GM23338 (cell line): Measurements from ENCODE around the gene PRCC. TPM values are rescaled to one million over a fixed set of nuclear protein-coding genes. Genes with fewer than 3 reads are reported as not detected.

Source experiments
- ATAC-seq: fragments of 200-7000 bp; cut with Tn5 transposase; 3 replicates; pipeline ENCODE4 v1.9.1; 2020
- DNase-seq: peaks from one replicate; pipeline ENCODE4 v3.0.0-alpha.2; 2015; ENCODE audit warnings: low spot score
- H2AFZ ChIP-seq: fragments of 200-600 bp; sonication (generic); 2 replicates; pipeline ENCODE4 v1.8.0; 2016; ENCODE audit warnings: antibody characterized with exemption, mild to moderate bottlenecking, moderate library complexity
- H3F3A ChIP-seq: fragments of 200-600 bp; sonication (generic); replicated peaks from 2 replicates; pipeline ENCODE4 v1.8.0; 2017; ENCODE audit warnings: antibody characterized with exemption, mixed run types, low read depth
- H3K27ac ChIP-seq: fragments of 200-600 bp; sonication (generic); 2 replicates; pipeline ENCODE4 v1.6.1; 2016; ENCODE audit warnings: low read depth
- H3K27me3 ChIP-seq: fragments of 200-600 bp; sonication (generic); 2 replicates; pipeline ENCODE4 v1.8.0; 2016; ENCODE audit warnings: mild to moderate bottlenecking, mixed run types, moderate library complexity; ENCODE audit not compliant: insufficient read depth
- H3K36me3 ChIP-seq: fragments of 200-600 bp; sonication (generic); 2 replicates; pipeline ENCODE4 v1.8.0; 2016; ENCODE audit warnings: mild to moderate bottlenecking; ENCODE audit not compliant: insufficient read depth
- H3K4me1 ChIP-seq: fragments of 200-600 bp; sonication (generic); 2 replicates; pipeline ENCODE4 v1.8.0; 2016; ENCODE audit warnings: mild to moderate bottlenecking, moderate library complexity; ENCODE audit not compliant: insufficient read depth
- H3K4me2 ChIP-seq: fragments of 200-600 bp; sonication (generic); 2 replicates; pipeline ENCODE4 v1.7.1; 2017; ENCODE audit warnings: mixed run types
- H3K4me3 ChIP-seq: fragments of 200-600 bp; sonication (generic); 2 replicates; pipeline ENCODE4 v1.6.1; 2016; ENCODE audit warnings: mixed run types
- H3K79me2 ChIP-seq: fragments of 200-600 bp; sonication (generic); replicated peaks from 2 replicates; pipeline ENCODE4 v1.8.0; 2017; ENCODE audit warnings: mild to moderate bottlenecking; ENCODE audit not compliant: insufficient read depth
- H3K9me2 ChIP-seq: fragments of 200-600 bp; sonication (generic); 2 replicates; pipeline ENCODE4 v1.8.0; 2017; ENCODE audit not compliant: insufficient read depth
- H4K20me1 ChIP-seq: fragments of 200-600 bp; sonication (generic); replicated peaks from 2 replicates; pipeline ENCODE4 v1.8.0; 2017; ENCODE audit warnings: mild to moderate bottlenecking; ENCODE audit not compliant: insufficient read depth
- H3K27ac Mint-ChIP-seq: 2 replicates; pipeline ENCODE4 v1.8.0; 2020; ENCODE audit warnings: inconsistent platforms, mild to moderate bottlenecking, moderate library complexity, mixed read lengths
- H3K27me3 Mint-ChIP-seq: 3 replicates; pipeline ENCODE4 v1.8.0; 2022; ENCODE audit warnings: low read depth, mild to moderate bottlenecking, moderate library complexity, mixed read lengths, inconsistent platforms; ENCODE audit not compliant: insufficient read depth, poor library complexity
- H3K36me3 Mint-ChIP-seq: 3 replicates; pipeline ENCODE4 v1.8.0; 2021; ENCODE audit warnings: low read depth, mild to moderate bottlenecking, inconsistent platforms, moderate library complexity, mixed read lengths
- H3K4me1 Mint-ChIP-seq: 3 replicates; pipeline ENCODE4 v1.8.0; 2020; ENCODE audit warnings: mild to moderate bottlenecking, inconsistent platforms, mixed read lengths
- H3K4me3 Mint-ChIP-seq: 3 replicates; pipeline ENCODE4 v1.8.0; 2021; ENCODE audit warnings: moderate library complexity, mild to moderate bottlenecking, inconsistent platforms, mixed read lengths
- H3K9me3 Mint-ChIP-seq: 3 replicates; pipeline ENCODE4 v1.8.0; 2020; ENCODE audit warnings: moderate library complexity, mild to moderate bottlenecking, inconsistent platforms, mixed read lengths
- CREB1 ChIP-seq: fragments of 250-450 bp; sonication (Bioruptor Pico); IDR thresholded peaks from 2 replicates; pipeline ENCODE4 v1.5.0; 2020; ENCODE audit warnings: low read depth, mild to moderate bottlenecking, moderate library complexity
- EZH2 ChIP-seq: fragments of 200-600 bp; sonication (generic); IDR thresholded peaks from one replicate; pipeline ENCODE4 v1.8.0; 2017; ENCODE audit warnings: antibody characterized with exemption, mild to moderate bottlenecking, low read depth; ENCODE audit not compliant: unreplicated experiment
- EZH2phosphoT487 ChIP-seq: fragments of 200-600 bp; sonication (generic); IDR thresholded peaks from one replicate; pipeline ENCODE4 v1.8.1; 2018; ENCODE audit warnings: antibody characterized with exemption; ENCODE audit not compliant: unreplicated experiment
- JUNB ChIP-seq: IDR thresholded peaks from one replicate; pipeline ENCODE4 v1.6.1; 2016; ENCODE audit warnings: antibody characterized with exemption; ENCODE audit not compliant: unreplicated experiment
- NANOG ChIP-seq: IDR thresholded peaks from 2 replicates; pipeline ENCODE4 v1.6.1; 2016; ENCODE audit warnings: antibody characterized with exemption, borderline replicate concordance
- POLR2AphosphoS5 ChIP-seq: IDR thresholded peaks from 2 replicates; pipeline ENCODE4 v1.6.1; 2016; ENCODE audit warnings: antibody characterized with exemption, low read depth
- STAT1 ChIP-seq: IDR thresholded peaks from one replicate; pipeline ENCODE4 v1.6.1; 2016; ENCODE audit warnings: antibody characterized with exemption; ENCODE audit not compliant: unreplicated experiment
- ZNF114 ChIP-seq: fragments of 250-450 bp; sonication (Bioruptor Pico); IDR thresholded peaks from 2 replicates; pipeline ENCODE4 v1.5.0; 2020; ENCODE audit warnings: mild to moderate bottlenecking, moderate library complexity
- ZNF331 ChIP-seq: fragments of 250-450 bp; sonication (Bioruptor Pico); IDR thresholded peaks from 2 replicates; pipeline ENCODE4 v1.5.0; 2020; ENCODE audit warnings: low read depth, mild to moderate bottlenecking, moderate library complexity
- polyA plus RNA-seq: library from polyadenylated mRNA; unstranded; fragments of >200 nt; fragmentation: Nextera tagmentation; extraction: Ambion mirVana; gene quantifications from 2 replicates; pipeline ENCODE4 v1.2.1, GENCODE V29; 2016
- total RNA-seq: library from RNA; depleted of rRNA; stranded (reverse); fragments of >200 nt; shearing (Covaris generic); gene quantifications from 2 replicates; pipeline ENCODE4 v1.2.3, GENCODE V29; 2014
- TF ChIP-seq, protein P1 (sequence below), 2 experiments: fragments of 200-600 bp in 1 of 2; sonication (generic) in 1 of 2; conservative IDR thresholded peaks; 2 replicates each; pipeline versions ENCODE4 v1.5.1 to v1.6.1; 2016 to 2017; ENCODE audit warnings: antibody characterized with exemption in 2 of 2, low read depth in 2 of 2, mild to moderate bottlenecking in 2 of 2, moderate library complexity in 1 of 2
- TF ChIP-seq, protein P2 (sequence below): fragments of 250-450 bp; sonication (Bioruptor Pico); IDR thresholded peaks from 2 replicates; pipeline ENCODE4 v1.5.0; 2020; ENCODE audit warnings: mild to moderate bottlenecking, moderate library complexity
- TF ChIP-seq, protein P3 (sequence below): IDR thresholded peaks from 2 replicates; pipeline ENCODE4 v1.6.1; 2016; ENCODE audit warnings: antibody characterized with exemption
- TF ChIP-seq, protein P4 (sequence below): IDR thresholded peaks from one replicate; pipeline ENCODE4 v1.6.1; 2018; ENCODE audit warnings: antibody characterized with exemption; ENCODE audit not compliant: unreplicated experiment

The PRCC gene
- total and polyA plus RNA-seq, 2 experiments from 2014 or later = 66.2 to 72.9 TPM

DNA sequence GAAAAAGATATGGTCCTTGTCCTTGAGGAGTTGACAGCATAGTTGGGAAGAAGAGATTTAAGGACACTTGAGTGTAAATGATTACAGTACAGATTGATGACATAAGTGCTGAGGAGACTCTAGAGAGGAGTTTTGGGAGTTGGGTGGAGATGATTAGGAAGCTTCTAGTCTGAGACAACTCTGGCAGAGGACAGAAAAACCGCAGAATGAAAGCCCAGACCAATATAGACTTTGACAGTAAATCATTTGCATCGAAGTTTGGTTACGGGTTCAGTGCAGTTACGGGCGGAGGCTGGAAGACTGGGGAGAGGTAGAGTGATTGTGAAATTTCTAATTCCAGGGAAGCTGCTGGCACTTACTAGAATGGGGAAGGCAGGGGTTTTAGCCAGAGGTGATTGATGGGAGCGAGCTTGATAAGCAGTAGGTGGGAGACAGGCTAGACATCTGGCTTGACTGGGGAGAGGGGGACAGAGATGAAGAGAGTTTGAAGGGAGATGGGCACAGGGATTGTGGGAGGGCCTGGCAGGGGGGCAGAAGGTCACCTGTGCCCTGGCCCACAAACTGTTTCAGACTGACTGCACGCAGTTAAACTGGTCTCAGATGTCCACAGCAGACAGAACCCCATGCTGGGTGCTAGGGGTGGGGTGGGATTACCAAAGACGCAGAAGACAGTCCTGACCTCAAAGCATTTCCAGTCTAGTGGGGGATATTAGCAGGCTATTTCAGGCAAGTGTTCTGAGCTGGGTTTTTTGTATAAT, 29.2 kb downstream of the PRCC start:
- no peaks in the 10 kb centered on the region for H3K4me1 ChIP-seq
- no peaks in the 10 kb centered on the region; the same call in 1 of the 2 replicates for H3K79me2 ChIP-seq
- no peak overlapping the region for H3K27ac Mint-ChIP-seq
- no peak for ATAC-seq
- no peak overlapping the region for H2AFZ ChIP-seq
- no peak overlapping the region for H3K4me3 ChIP-seq
- peaks cover 25% of the 10 kb centered on the region for H4K20me1 ChIP-seq
- no peak overlapping the region for H3K4me3 Mint-ChIP-seq
- H3F3A ChIP-seq = peaks cover 36% of the 10 kb centered on the region
- peaks cover 52% of the 10 kb centered on the region for H3K36me3 ChIP-seq
- H3K27me3 Mint-ChIP-seq = peaks cover 2% of the 10 kb centered on the region
- H3K27ac ChIP-seq = no peak overlapping the region
- peaks cover 90% of the 10 kb centered on the region for H3K36me3 Mint-ChIP-seq
- H3K4me2 ChIP-seq = no peak overlapping the region
- no peaks in the 10 kb centered on the region for H3K27me3 ChIP-seq
- DNase-seq = no peak
- H3K4me1 Mint-ChIP-seq = no peaks in the 10 kb centered on the region
- no peaks in the 10 kb centered on the region for H3K9me2 ChIP-seq
- no peaks in the 10 kb centered on the region for H3K9me3 Mint-ChIP-seq
- TF ChIP-seq, protein P1, sequence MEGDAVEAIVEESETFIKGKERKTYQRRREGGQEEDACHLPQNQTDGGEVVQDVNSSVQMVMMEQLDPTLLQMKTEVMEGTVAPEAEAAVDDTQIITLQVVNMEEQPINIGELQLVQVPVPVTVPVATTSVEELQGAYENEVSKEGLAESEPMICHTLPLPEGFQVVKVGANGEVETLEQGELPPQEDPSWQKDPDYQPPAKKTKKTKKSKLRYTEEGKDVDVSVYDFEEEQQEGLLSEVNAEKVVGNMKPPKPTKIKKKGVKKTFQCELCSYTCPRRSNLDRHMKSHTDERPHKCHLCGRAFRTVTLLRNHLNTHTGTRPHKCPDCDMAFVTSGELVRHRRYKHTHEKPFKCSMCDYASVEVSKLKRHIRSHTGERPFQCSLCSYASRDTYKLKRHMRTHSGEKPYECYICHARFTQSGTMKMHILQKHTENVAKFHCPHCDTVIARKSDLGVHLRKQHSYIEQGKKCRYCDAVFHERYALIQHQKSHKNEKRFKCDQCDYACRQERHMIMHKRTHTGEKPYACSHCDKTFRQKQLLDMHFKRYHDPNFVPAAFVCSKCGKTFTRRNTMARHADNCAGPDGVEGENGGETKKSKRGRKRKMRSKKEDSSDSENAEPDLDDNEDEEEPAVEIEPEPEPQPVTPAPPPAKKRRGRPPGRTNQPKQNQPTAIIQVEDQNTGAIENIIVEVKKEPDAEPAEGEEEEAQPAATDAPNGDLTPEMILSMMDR (conservative IDR thresholded peaks at IDR 0.05; ENCODE audit: low read depth in 2 of 2) = no peak
- no peak for TF ChIP-seq EZH2
- TF ChIP-seq, protein P2, sequence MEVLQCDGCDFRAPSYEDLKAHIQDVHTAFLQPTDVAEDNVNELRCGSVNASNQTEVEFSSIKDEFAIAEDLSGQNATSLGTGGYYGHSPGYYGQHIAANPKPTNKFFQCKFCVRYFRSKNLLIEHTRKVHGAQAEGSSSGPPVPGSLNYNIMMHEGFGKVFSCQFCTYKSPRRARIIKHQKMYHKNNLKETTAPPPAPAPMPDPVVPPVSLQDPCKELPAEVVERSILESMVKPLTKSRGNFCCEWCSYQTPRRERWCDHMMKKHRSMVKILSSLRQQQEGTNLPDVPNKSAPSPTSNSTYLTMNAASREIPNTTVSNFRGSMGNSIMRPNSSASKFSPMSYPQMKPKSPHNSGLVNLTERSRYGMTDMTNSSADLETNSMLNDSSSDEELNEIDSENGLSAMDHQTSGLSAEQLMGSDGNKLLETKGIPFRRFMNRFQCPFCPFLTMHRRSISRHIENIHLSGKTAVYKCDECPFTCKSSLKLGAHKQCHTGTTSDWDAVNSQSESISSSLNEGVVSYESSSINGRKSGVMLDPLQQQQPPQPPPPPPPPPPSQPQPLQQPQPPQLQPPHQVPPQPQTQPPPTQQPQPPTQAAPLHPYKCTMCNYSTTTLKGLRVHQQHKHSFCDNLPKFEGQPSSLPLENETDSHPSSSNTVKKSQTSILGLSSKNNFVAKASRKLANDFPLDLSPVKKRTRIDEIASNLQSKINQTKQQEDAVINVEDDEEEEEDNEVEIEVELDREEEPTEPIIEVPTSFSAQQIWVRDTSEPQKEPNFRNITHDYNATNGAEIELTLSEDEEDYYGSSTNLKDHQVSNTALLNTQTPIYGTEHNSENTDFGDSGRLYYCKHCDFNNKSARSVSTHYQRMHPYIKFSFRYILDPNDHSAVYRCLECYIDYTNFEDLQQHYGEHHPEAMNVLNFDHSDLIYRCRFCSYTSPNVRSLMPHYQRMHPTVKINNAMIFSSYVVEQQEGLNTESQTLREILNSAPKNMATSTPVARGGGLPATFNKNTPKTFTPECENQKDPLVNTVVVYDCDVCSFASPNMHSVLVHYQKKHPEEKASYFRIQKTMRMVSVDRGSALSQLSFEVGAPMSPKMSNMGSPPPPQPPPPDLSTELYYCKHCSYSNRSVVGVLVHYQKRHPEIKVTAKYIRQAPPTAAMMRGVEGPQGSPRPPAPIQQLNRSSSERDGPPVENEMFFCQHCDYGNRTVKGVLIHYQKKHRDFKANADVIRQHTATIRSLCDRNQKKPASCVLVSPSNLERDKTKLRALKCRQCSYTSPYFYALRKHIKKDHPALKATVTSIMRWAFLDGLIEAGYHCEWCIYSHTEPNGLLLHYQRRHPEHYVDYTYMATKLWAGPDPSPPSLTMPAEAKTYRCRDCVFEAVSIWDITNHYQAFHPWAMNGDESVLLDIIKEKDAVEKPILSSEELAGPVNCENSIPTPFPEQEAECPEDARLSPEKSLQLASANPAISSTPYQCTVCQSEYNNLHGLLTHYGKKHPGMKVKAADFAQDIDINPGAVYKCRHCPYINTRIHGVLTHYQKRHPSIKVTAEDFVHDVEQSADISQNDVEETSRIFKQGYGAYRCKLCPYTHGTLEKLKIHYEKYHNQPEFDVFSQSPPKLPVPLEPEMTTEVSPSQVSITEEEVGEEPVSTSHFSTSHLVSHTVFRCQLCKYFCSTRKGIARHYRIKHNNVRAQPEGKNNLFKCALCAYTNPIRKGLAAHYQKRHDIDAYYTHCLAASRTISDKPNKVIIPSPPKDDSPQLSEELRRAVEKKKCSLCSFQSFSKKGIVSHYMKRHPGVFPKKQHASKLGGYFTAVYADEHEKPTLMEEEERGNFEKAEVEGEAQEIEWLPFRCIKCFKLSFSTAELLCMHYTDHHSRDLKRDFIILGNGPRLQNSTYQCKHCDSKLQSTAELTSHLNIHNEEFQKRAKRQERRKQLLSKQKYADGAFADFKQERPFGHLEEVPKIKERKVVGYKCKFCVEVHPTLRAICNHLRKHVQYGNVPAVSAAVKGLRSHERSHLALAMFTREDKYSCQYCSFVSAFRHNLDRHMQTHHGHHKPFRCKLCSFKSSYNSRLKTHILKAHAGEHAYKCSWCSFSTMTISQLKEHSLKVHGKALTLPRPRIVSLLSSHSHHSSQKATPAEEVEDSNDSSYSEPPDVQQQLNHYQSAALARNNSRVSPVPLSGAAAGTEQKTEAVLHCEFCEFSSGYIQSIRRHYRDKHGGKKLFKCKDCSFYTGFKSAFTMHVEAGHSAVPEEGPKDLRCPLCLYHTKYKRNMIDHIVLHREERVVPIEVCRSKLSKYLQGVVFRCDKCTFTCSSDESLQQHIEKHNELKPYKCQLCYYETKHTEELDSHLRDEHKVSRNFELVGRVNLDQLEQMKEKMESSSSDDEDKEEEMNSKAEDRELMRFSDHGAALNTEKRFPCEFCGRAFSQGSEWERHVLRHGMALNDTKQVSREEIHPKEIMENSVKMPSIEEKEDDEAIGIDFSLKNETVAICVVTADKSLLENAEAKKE (CRISPR knock-in tag) = no peak
- no peak for TF ChIP-seq JUNB
- TF ChIP-seq, protein P3, sequence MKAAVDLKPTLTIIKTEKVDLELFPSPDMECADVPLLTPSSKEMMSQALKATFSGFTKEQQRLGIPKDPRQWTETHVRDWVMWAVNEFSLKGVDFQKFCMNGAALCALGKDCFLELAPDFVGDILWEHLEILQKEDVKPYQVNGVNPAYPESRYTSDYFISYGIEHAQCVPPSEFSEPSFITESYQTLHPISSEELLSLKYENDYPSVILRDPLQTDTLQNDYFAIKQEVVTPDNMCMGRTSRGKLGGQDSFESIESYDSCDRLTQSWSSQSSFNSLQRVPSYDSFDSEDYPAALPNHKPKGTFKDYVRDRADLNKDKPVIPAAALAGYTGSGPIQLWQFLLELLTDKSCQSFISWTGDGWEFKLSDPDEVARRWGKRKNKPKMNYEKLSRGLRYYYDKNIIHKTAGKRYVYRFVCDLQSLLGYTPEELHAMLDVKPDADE = no peak
- TF ChIP-seq EZH2phosphoT487 = no peak
- TF ChIP-seq ZNF114 = no peak
- TF ChIP-seq, protein P4, sequence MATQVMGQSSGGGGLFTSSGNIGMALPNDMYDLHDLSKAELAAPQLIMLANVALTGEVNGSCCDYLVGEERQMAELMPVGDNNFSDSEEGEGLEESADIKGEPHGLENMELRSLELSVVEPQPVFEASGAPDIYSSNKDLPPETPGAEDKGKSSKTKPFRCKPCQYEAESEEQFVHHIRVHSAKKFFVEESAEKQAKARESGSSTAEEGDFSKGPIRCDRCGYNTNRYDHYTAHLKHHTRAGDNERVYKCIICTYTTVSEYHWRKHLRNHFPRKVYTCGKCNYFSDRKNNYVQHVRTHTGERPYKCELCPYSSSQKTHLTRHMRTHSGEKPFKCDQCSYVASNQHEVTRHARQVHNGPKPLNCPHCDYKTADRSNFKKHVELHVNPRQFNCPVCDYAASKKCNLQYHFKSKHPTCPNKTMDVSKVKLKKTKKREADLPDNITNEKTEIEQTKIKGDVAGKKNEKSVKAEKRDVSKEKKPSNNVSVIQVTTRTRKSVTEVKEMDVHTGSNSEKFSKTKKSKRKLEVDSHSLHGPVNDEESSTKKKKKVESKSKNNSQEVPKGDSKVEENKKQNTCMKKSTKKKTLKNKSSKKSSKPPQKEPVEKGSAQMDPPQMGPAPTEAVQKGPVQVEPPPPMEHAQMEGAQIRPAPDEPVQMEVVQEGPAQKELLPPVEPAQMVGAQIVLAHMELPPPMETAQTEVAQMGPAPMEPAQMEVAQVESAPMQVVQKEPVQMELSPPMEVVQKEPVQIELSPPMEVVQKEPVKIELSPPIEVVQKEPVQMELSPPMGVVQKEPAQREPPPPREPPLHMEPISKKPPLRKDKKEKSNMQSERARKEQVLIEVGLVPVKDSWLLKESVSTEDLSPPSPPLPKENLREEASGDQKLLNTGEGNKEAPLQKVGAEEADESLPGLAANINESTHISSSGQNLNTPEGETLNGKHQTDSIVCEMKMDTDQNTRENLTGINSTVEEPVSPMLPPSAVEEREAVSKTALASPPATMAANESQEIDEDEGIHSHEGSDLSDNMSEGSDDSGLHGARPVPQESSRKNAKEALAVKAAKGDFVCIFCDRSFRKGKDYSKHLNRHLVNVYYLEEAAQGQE = no peak
- TF ChIP-seq STAT1 = no peak
- TF ChIP-seq NANOG = no peak
- TF ChIP-seq POLR2AphosphoS5 = no peak
- no peak for TF ChIP-seq ZNF331 (CRISPR knock-in tag)
- no peak for TF ChIP-seq CREB1 (CRISPR knock-in tag)
